ENCODE results near the gene COMP. TPM values are rescaled to one million over a fixed set of nuclear protein-coding genes. Genes with fewer than 3 reads are reported as not detected.

COMP gene
- polyA plus RNA-seq, 1 of the 3 experiments (the other 2 are of a cell fraction), result 0.26 TPM

DNA sequence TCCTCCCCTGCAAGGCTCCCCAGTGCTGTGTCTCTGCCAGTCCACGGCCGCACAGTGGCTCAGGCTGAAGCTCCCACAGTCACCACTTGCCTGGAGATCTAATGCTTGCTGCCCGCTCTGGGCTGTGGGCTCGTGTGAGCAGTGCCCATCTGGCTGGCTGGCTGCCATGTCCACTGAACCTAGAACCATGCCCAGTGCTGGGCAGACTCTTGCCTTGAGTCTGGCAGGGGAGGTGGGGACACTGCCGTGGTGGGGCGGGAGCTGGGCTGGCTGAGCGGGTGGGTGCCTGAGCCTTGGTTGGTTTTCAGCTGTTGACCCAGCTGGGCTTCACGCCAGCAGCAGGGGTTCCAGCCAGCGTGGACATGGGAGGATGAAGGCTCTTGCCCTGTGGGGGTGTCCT lies 55.4 kb downstream of the COMP start:
- no peak for DNase-seq
- H3K79me2 ChIP-seq (ENCODE audit: insufficient read depth), result no peaks in the 10 kb centered on the region
- H3K4me3 ChIP-seq (ENCODE audit: low read depth in 2 of 2, low read length in 1 of 2), result no peak overlapping the region
- WGBS (ENCODE audit: low lambda C conversion rate), result 93% methylated on average over 6 of the region's 9 CpGs
- H3K4me2 ChIP-seq, result no peak overlapping the region
- no peak overlapping the region for H3K9ac ChIP-seq
- no peaks in the 10 kb centered on the region for H3F3A ChIP-seq (replicated peaks; ENCODE audit: insufficient read depth)
- peaks cover 2% of the 10 kb centered on the region; the same call in 1 of the 2 replicates for H4K20me1 ChIP-seq (ENCODE audit: insufficient read depth)
- H3K9me2 ChIP-seq, result no peaks in the 10 kb centered on the region
- no peaks in the 10 kb centered on the region for H3K27me3 ChIP-seq (ENCODE audit: insufficient read depth)
- H3K4me1 ChIP-seq (ENCODE audit: control insufficient read depth in 1 of 2, insufficient read depth in 2 of 2, low read depth in 1 of 2, low read length in 1 of 2), result peaks cover 0 to 68% of the 10 kb centered on the region in 2 experiments; a peak in 2 of 4 replicates
- H3K27ac ChIP-seq (ENCODE audit: low read depth in 2 of 2, low read length in 1 of 2), result peak overlapping the region in 1 of 2 experiments; percentile 39; a peak in 1 of 4 replicates
- ChIA-PET CTCF (interaction anchor here (0.7 to 1.4 kb wide), 2 partner anchors 16 to 112 kb away, joined by 3 to 4 read pairs; no protein-coding TSS in a partner anchor), POLR2A (interaction anchor here (1.6 kb wide), 1 partner anchor 53 kb away, joined by 3 read pairs; no protein-coding TSS in a partner anchor)
- H3K36me3 ChIP-seq (replicated peaks in 1 of 2; ENCODE audit: control insufficient read depth in 1 of 2, insufficient read depth in 2 of 2, low read length in 1 of 2), result no peaks in the 10 kb centered on the region
- no peak overlapping the region for H2AFZ ChIP-seq (ENCODE audit: low read depth)
- no peaks in the 10 kb centered on the region for H3K9me3 ChIP-seq
- no peak for TF ChIP-seq POLR2AphosphoS5 (IDR thresholded peaks at IDR 0.05; ENCODE audit: low read depth, low read length)
- TF ChIP-seq, protein P1, sequence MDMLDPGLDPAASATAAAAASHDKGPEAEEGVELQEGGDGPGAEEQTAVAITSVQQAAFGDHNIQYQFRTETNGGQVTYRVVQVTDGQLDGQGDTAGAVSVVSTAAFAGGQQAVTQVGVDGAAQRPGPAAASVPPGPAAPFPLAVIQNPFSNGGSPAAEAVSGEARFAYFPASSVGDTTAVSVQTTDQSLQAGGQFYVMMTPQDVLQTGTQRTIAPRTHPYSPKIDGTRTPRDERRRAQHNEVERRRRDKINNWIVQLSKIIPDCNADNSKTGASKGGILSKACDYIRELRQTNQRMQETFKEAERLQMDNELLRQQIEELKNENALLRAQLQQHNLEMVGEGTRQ (IDR thresholded peaks at IDR 0.05; ENCODE audit: borderline replicate concordance, low read depth, low read length), result no peak
- no peak for TF ChIP-seq EZH2phosphoT487 (IDR thresholded peaks at IDR 0.05; ENCODE audit: borderline replicate concordance, low read depth)
- TF ChIP-seq JUND (IDR thresholded peaks at IDR 0.05), result no peak
- no peak for TF ChIP-seq TEAD4 (IDR thresholded peaks at IDR 0.05; ENCODE audit: borderline replicate concordance, insufficient read depth)
- TF ChIP-seq YY1 (IDR thresholded peaks at IDR 0.05; ENCODE audit: low read depth), result no peak
- TF ChIP-seq, protein P2, sequence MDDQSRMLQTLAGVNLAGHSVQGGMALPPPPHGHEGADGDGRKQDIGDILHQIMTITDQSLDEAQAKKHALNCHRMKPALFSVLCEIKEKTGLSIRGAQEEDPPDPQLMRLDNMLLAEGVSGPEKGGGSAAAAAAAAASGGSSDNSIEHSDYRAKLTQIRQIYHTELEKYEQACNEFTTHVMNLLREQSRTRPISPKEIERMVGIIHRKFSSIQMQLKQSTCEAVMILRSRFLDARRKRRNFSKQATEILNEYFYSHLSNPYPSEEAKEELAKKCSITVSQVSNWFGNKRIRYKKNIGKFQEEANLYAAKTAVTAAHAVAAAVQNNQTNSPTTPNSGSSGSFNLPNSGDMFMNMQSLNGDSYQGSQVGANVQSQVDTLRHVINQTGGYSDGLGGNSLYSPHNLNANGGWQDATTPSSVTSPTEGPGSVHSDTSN (IDR thresholded peaks at IDR 0.05), result no peak
- TF ChIP-seq, protein P3, sequence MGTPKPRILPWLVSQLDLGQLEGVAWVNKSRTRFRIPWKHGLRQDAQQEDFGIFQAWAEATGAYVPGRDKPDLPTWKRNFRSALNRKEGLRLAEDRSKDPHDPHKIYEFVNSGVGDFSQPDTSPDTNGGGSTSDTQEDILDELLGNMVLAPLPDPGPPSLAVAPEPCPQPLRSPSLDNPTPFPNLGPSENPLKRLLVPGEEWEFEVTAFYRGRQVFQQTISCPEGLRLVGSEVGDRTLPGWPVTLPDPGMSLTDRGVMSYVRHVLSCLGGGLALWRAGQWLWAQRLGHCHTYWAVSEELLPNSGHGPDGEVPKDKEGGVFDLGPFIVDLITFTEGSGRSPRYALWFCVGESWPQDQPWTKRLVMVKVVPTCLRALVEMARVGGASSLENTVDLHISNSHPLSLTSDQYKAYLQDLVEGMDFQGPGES (IDR thresholded peaks at IDR 0.05; ENCODE audit: low read depth, low read length), result no peak
- TF ChIP-seq MXI1 (IDR thresholded peaks at IDR 0.05; ENCODE audit: low read depth, low read length), result no peak

DNA sequence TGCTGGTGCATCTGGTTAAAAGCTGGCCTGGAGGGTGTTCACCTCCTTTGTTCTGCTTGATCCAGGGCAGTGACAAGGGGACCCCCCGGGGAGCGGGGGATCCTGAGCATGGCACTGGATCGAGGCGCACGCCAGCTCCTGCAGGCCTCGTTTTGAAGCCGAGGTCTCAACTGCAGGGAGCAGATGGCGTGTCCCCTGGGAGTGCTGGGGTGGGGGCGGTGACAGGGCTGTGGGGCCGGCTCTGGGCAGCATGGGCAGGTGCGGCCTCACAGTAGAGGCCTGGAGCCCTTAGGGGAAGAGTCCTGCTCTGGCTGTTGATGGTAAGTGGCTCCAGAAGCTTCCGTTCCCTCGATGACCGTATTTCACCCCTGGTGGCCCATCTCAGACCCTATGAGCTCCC lies 55.8 kb downstream of the COMP start:
- H3K4me1 ChIP-seq (ENCODE audit: control insufficient read depth in 1 of 2, insufficient read depth in 2 of 2, low read depth in 1 of 2, low read length in 1 of 2), result peaks cover 0 to 68% of the 10 kb centered on the region in 2 experiments; a peak in 2 of 4 replicates
- WGBS (ENCODE audit: low lambda C conversion rate), result 98% methylated on average over 9 of the region's 14 CpGs
- H3K27ac ChIP-seq (ENCODE audit: low read depth in 2 of 2, low read length in 1 of 2), result peak overlapping the region in 1 of 2 experiments; percentile 39; a peak in 2 of 4 replicates
- no peak overlapping the region for H3K4me3 ChIP-seq (ENCODE audit: low read depth in 2 of 2, low read length in 1 of 2)
- H3K4me2 ChIP-seq, result no peak overlapping the region
- TF ChIP-seq CHD2 (IDR thresholded peaks at IDR 0.05; ENCODE audit: low read length, partially characterized antibody), result no peak
- TF ChIP-seq RXRA (IDR thresholded peaks at IDR 0.05; ENCODE audit: borderline replicate concordance, low read depth), result no peak
- no peak for TF ChIP-seq TCF12 (IDR thresholded peaks at IDR 0.05)
- no peak for TF ChIP-seq RFX5 (IDR thresholded peaks at IDR 0.05; ENCODE audit: low read length)
- no peak for TF ChIP-seq FOXJ3 (CRISPR knock-in tag; IDR thresholded peaks at IDR 0.05)
- no peak for TF ChIP-seq GATA2 (CRISPR knock-in tag; IDR thresholded peaks at IDR 0.05)
- TF ChIP-seq NFIC (IDR thresholded peaks at IDR 0.05; ENCODE audit: borderline replicate concordance), result no peak
- TF ChIP-seq, protein P4, sequence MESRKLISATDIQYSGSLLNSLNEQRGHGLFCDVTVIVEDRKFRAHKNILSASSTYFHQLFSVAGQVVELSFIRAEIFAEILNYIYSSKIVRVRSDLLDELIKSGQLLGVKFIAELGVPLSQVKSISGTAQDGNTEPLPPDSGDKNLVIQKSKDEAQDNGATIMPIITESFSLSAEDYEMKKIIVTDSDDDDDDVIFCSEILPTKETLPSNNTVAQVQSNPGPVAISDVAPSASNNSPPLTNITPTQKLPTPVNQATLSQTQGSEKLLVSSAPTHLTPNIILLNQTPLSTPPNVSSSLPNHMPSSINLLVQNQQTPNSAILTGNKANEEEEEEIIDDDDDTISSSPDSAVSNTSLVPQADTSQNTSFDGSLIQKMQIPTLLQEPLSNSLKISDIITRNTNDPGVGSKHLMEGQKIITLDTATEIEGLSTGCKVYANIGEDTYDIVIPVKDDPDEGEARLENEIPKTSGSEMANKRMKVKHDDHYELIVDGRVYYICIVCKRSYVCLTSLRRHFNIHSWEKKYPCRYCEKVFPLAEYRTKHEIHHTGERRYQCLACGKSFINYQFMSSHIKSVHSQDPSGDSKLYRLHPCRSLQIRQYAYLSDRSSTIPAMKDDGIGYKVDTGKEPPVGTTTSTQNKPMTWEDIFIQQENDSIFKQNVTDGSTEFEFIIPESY (IDR thresholded peaks at IDR 0.05; ENCODE audit: borderline replicate concordance, low read depth), result no peak
- TF ChIP-seq TAF1 (IDR thresholded peaks at IDR 0.05; ENCODE audit: borderline replicate concordance, low read depth, low read length), result no peak
- TF ChIP-seq, protein P1 (IDR thresholded peaks at IDR 0.05; ENCODE audit: borderline replicate concordance, low read depth, low read length), result no peak
- TF ChIP-seq, protein P3 (IDR thresholded peaks at IDR 0.05; ENCODE audit: low read depth, low read length), result no peak
- H4K20me1 ChIP-seq (ENCODE audit: insufficient read depth), result peaks cover 2% of the 10 kb centered on the region; the same call in 1 of the 2 replicates
- no peaks in the 10 kb centered on the region for H3F3A ChIP-seq (replicated peaks; ENCODE audit: insufficient read depth)
- H2AFZ ChIP-seq (ENCODE audit: low read depth), result no peak overlapping the region
- H3K79me2 ChIP-seq (ENCODE audit: insufficient read depth), result no peaks in the 10 kb centered on the region
- H3K9me2 ChIP-seq, result no peaks in the 10 kb centered on the region
- CTCF ChIA-PET, result interaction anchor here (0.7 to 1.4 kb wide), 3 partner anchors 16 to 113 kb away, joined by 3 to 4 read pairs (median 3); no protein-coding TSS in a partner anchor
- H3K36me3 ChIP-seq (replicated peaks in 1 of 2; ENCODE audit: control insufficient read depth in 1 of 2, insufficient read depth in 2 of 2, low read length in 1 of 2), result no peaks in the 10 kb centered on the region
- no peak for DNase-seq
- H3K9ac ChIP-seq, result no peak overlapping the region
- no peaks in the 10 kb centered on the region for H3K27me3 ChIP-seq (ENCODE audit: insufficient read depth)
- POLR2A ChIA-PET, result interaction anchor here (1.6 kb wide), 1 partner anchor 53 kb away, joined by 3 read pairs; no protein-coding TSS in a partner anchor
- H3K9me3 ChIP-seq, result no peaks in the 10 kb centered on the region

Measured in SK-N-SH (cell line).